IMR-90 (cell line): Measurements from ENCODE around the gene PCDHA12. TPM values are rescaled to one million over a fixed set of nuclear protein-coding genes. Genes with fewer than 3 reads are reported as not detected.

ENCODE experiments used
- ATAC-seq: fragments of 200-7000 bp; cut with Tn5 transposase; 2 replicates; pipeline ENCODE4 v1.9.1; 2020; ENCODE audit warnings: low read depth, mild to moderate bottlenecking, moderate library complexity
- BruUV-seq: library from RNA; stranded (reverse); fragments of 400-500 nt; replicated peaks from 2 replicates; lab custom pipeline; 2021; lab: Mats Ljungman, UMichigan
- CTCF ChIA-PET: fragments of 300-600 bp; formaldehyde crosslinking; extraction: SDS; loops from one replicate; lab custom pipeline; 2021; ENCODE audit warnings: antibody characterized with exemption; lab: Yijun Ruan, JAX
- POLR2A ChIA-PET: fragments of 300-600 bp; sonication (Branson Sonifier 250); formaldehyde crosslinking; loops from one replicate; lab custom pipeline; 2022; ENCODE audit warnings: antibody characterized with exemption; ENCODE audit not compliant: unreplicated experiment; lab: Charles Lee
- DNase-seq: peaks from one replicate; pipeline ENCODE4 v3.0.0; 2013
- H2AFZ ChIP-seq: replicated peaks from 2 replicates; pipeline ENCODE3; 2013; ENCODE audit warnings: low read length, mild to moderate bottlenecking; ENCODE audit not compliant: poor library complexity
- H2AK5ac ChIP-seq: 2 replicates; pipeline ENCODE4 v1.6.1; 2013; ENCODE audit warnings: low read depth, low read length, inconsistent platforms
- H2AK9ac ChIP-seq: replicated peaks from 2 replicates; pipeline ENCODE3; 2013; ENCODE audit warnings: mild to moderate bottlenecking, low read depth, low read length, moderate library complexity; ENCODE audit not compliant: poor library complexity
- H2BK120ac ChIP-seq: 2 replicates; pipeline ENCODE4 v1.6.1; 2013; ENCODE audit warnings: low read depth, low read length, inconsistent platforms
- H2BK15ac ChIP-seq: 3 replicates; pipeline ENCODE4 v1.6.1; 2013; ENCODE audit warnings: low read depth, low read length, inconsistent platforms
- H2BK20ac ChIP-seq: 2 replicates; pipeline ENCODE4 v1.6.1; 2013; ENCODE audit warnings: low read depth, mild to moderate bottlenecking, inconsistent platforms, low read length, moderate library complexity
- H2BK5ac ChIP-seq: 2 replicates; pipeline ENCODE4 v1.6.1; 2013; ENCODE audit warnings: mild to moderate bottlenecking, low read depth, low read length, inconsistent platforms; ENCODE audit not compliant: poor library complexity, severe bottlenecking
- H3K14ac ChIP-seq: replicated peaks from 2 replicates; pipeline ENCODE4 v1.6.1; 2013; ENCODE audit warnings: low read depth, low read length, inconsistent platforms
- H3K18ac ChIP-seq: 2 replicates; pipeline ENCODE4 v1.6.1; 2013; ENCODE audit warnings: low read depth, low read length, control low read depth
- H3K23ac ChIP-seq: 2 replicates; pipeline ENCODE4 v1.6.1; 2013; ENCODE audit warnings: low read depth, low read length, inconsistent platforms
- H3K27ac ChIP-seq: 2 replicates; pipeline ENCODE4 v1.5.1; 2013; ENCODE audit warnings: mild to moderate bottlenecking, control low read depth, low read length; ENCODE audit not compliant: insufficient read depth
- H3K27me3 ChIP-seq: 2 replicates; pipeline ENCODE4 v1.6.1; 2013; ENCODE audit warnings: low read length; ENCODE audit not compliant: control insufficient read depth, insufficient read depth
- H3K36me3 ChIP-seq: 2 replicates; pipeline ENCODE4 v1.6.1; 2013; ENCODE audit warnings: low read length, mixed read lengths; ENCODE audit not compliant: control insufficient read depth, insufficient read depth
- H3K4ac ChIP-seq: 2 replicates; pipeline ENCODE4 v1.6.1; 2013; ENCODE audit warnings: low read depth, low read length, inconsistent platforms
- H3K4me1 ChIP-seq: 2 replicates; pipeline ENCODE4 v1.6.1; 2013; ENCODE audit warnings: low read length, mixed read lengths; ENCODE audit not compliant: control insufficient read depth, insufficient read depth
- H3K4me2 ChIP-seq: 2 replicates; pipeline ENCODE4 v1.6.1; 2013; ENCODE audit warnings: low read depth, mild to moderate bottlenecking, control low read depth, low read length, moderate library complexity
- H3K4me3 ChIP-seq: 2 replicates; pipeline ENCODE4 v1.5.1; 2013; ENCODE audit warnings: low read depth, mild to moderate bottlenecking, control low read depth, low read length, moderate library complexity; ENCODE audit not compliant: insufficient read depth
- H3K56ac ChIP-seq: 2 replicates; pipeline ENCODE4 v1.6.1; 2013; ENCODE audit warnings: low read length, inconsistent platforms; ENCODE audit not compliant: insufficient read depth; ENCODE audit errors: extremely low read depth
- H3K79me1 ChIP-seq, 2 experiments: 2 replicates each; pipeline ENCODE4 v1.6.1; 2013; ENCODE audit warnings: low read length in 2 of 2, inconsistent platforms in 1 of 2, low read depth in 1 of 2
- H3K9ac ChIP-seq: 2 replicates; pipeline ENCODE4 v1.6.1; 2013; ENCODE audit warnings: low read depth, low read length, control low read depth
- H3K9me1 ChIP-seq: 2 replicates; pipeline ENCODE4 v1.6.1; 2013; ENCODE audit warnings: low read length, inconsistent platforms; ENCODE audit not compliant: insufficient read depth
- H3K9me3 ChIP-seq: 2 replicates; pipeline ENCODE4 v1.6.1; 2013; ENCODE audit warnings: low read length; ENCODE audit not compliant: control insufficient read depth, insufficient read depth
- H4K20me1 ChIP-seq: 2 replicates; pipeline ENCODE4 v1.6.1; 2013; ENCODE audit warnings: low read length, inconsistent platforms; ENCODE audit not compliant: insufficient read depth
- H4K5ac ChIP-seq: 2 replicates; pipeline ENCODE4 v1.6.1; 2013; ENCODE audit warnings: mild to moderate bottlenecking, low read depth, low read length, control low read depth
- H4K8ac ChIP-seq, 2 experiments: 2 replicates each; pipeline ENCODE4 v1.6.1; 2013; ENCODE audit warnings: low read depth in 2 of 2, low read length in 2 of 2, control low read depth in 1 of 2, inconsistent platforms in 1 of 2
- H4K91ac ChIP-seq: 2 replicates; pipeline ENCODE4 v1.6.1; 2013; ENCODE audit warnings: low read depth, low read length, inconsistent platforms; ENCODE audit not compliant: insufficient read depth
- BHLHE40 ChIP-seq: fragments of 150-350 bp; IDR thresholded peaks from 2 replicates; pipeline ENCODE4 v1.6.1; 2016; ENCODE audit warnings: mild to moderate bottlenecking, low read depth, low read length
- FOS ChIP-seq: fragments of 150-350 bp; IDR thresholded peaks from 2 replicates; pipeline ENCODE4 v1.6.1; 2016; ENCODE audit warnings: low read depth, low read length
- MAFK ChIP-seq: IDR thresholded peaks from 2 replicates; pipeline ENCODE4 v1.6.1; 2012; ENCODE audit warnings: low read depth, low read length, improper control_type of control experiment
- MAZ ChIP-seq: IDR thresholded peaks from 2 replicates; pipeline ENCODE4 v1.6.1; 2012; ENCODE audit warnings: low read depth, mild to moderate bottlenecking, low read length, improper control_type of control experiment, moderate library complexity, borderline replicate concordance
- MXI1 ChIP-seq: IDR thresholded peaks from 2 replicates; pipeline ENCODE4 v1.6.1; 2012; ENCODE audit warnings: low read depth, mild to moderate bottlenecking, low read length, moderate library complexity, borderline replicate concordance
- NFE2L2 ChIP-seq: fragments of 150-350 bp; IDR thresholded peaks from 2 replicates; pipeline ENCODE4 v1.6.1; 2016; ENCODE audit warnings: low read depth, mild to moderate bottlenecking, low read length
- RAD21 ChIP-seq: IDR thresholded peaks from 2 replicates; pipeline ENCODE4 v1.6.1; 2012; ENCODE audit warnings: low read length, improper control_type of control experiment
- RCOR1 ChIP-seq: IDR thresholded peaks from 2 replicates; pipeline ENCODE4 v1.6.1; 2012; ENCODE audit warnings: mild to moderate bottlenecking, low read length, improper control_type of control experiment; ENCODE audit not compliant: insufficient replicate concordance
- RFX5 ChIP-seq: IDR thresholded peaks from 2 replicates; pipeline ENCODE4 v1.8.0; 2012; ENCODE audit warnings: low read depth, mild to moderate bottlenecking, low read length, moderate library complexity
- SMC3 ChIP-seq: fragments of 150-350 bp; IDR thresholded peaks from 2 replicates; pipeline ENCODE4 v1.6.1; 2016; ENCODE audit warnings: low read depth, mild to moderate bottlenecking, antibody characterized with exemption, low read length, moderate library complexity
- WGBS, 2 experiments: methylation state at CpG; one replicate each; pipeline versions ENCODE4 v1.1.5 to v1.1.7; 2013; ENCODE audit warnings: missing lambda C conversion rate in 2 of 2; ENCODE audit not compliant: insufficient read length in 1 of 2; ENCODE audit errors: extremely low coverage in 2 of 2; 5-methylcytosine and 5-hydroxymethylcytosine counted together
- dilution Hi-C: fragments of 300-500 bp; cut with HindIII; formaldehyde crosslinking; loops from one replicate; pipeline ENCODE4 v1.14.3; 2018; ENCODE audit warnings: low sequenced_read_pairs; ENCODE audit not compliant: unreplicated experiment
- in situ Hi-C: fragments of 300-500 bp; cut with MboI; formaldehyde crosslinking; loops from 3 replicates; pipeline ENCODE4 v1.14.3; 2019; ENCODE audit warnings: low sequenced_read_pairs, inconsistent platforms, mixed read lengths
- intact Hi-C: fragments of 100-400 bp; cut with micrococcal nuclease; formaldehyde crosslinking; loops from 2 replicates; pipeline ENCODE4 v1.10.0; 2022
- polyA plus RNA-seq, 3 experiments: library from polyadenylated mRNA; depleted of rRNA; stranded (reverse); fragments of >200 nt; gene quantifications; 2 replicates each; pipeline ENCODE4 v1.2.3, GENCODE V29; 2012; ENCODE audit warnings: low replicate concordance in 1 of 3
- total RNA-seq: library from RNA; depleted of rRNA; stranded (reverse); fragments of >200 nt; gene quantifications from 2 replicates; pipeline ENCODE4 v1.2.3, GENCODE V29; 2012
- TF ChIP-seq, protein P1 (sequence below): conservative IDR thresholded peaks from 2 replicates; pipeline ENCODE4 v1.5.1; 2012; ENCODE audit warnings: mild to moderate bottlenecking, low read depth, low read length, improper control_type of control experiment
- TF ChIP-seq, protein P2 (sequence below): fragments of 150-350 bp; IDR thresholded peaks from 2 replicates; pipeline ENCODE4 v1.6.1; 2016; ENCODE audit warnings: low read depth, mild to moderate bottlenecking, low read length, moderate library complexity, borderline replicate concordance
- TF ChIP-seq, protein P3 (sequence below): fragments of 150-350 bp; IDR thresholded peaks from 2 replicates; pipeline ENCODE4 v1.6.1; 2017; ENCODE audit warnings: mild to moderate bottlenecking, antibody characterized with exemption, low read length, low read depth

Gene PCDHA12
- total and polyA plus RNA-seq, 2 of the 4 experiments (the other 2 are of a cell fraction), result not detected

DNA sequence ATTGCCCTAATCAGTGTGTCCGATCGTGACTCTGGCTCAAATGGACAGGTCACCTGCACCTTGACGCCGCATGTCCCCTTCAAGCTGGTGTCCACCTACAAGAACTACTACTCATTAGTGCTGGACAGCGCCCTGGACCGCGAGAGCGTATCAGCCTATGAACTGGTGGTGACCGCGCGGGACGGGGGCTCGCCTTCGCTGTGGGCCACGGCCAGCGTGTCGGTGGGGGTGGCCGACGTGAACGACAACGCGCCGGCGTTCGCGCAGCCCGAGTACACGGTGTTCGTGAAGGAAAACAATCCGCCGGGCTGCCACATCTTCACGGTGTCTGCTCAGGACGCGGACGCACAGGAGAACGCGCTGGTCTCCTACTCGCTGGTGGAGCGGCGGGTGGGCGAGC is 8.3 kb downstream of the PCDHA12 start:
- no TSS peak for BruUV-seq
- H2BK20ac ChIP-seq, result no peak overlapping the region
- no peak overlapping the region for H2AK9ac ChIP-seq
- H3K27me3 ChIP-seq, result no peaks in the 10 kb centered on the region
- H4K20me1 ChIP-seq, result no peaks in the 10 kb centered on the region
- no peak overlapping the region for H2BK120ac ChIP-seq
- intact Hi-C loops, result no loop called here
- no peak overlapping the region for H3K4me3 ChIP-seq
- no peak overlapping the region for H4K8ac ChIP-seq
- H3K9ac ChIP-seq, result no peak overlapping the region
- WGBS, 2 experiments, result 51% methylated on average over 20 of the region's 41 CpGs; no CpG with 5 or more reads in 1 of the 2 experiments
- dilution Hi-C loops, result no loop called here
- ChIA-PET CTCF (no interaction called here), POLR2A (no interaction called here)
- H3K79me1 ChIP-seq, result no peaks in the 10 kb centered on the region
- no peak overlapping the region for H3K4ac ChIP-seq
- no peak overlapping the region for H2AK5ac ChIP-seq
- TF ChIP-seq MAFK (no peak), BHLHE40 (no peak), RAD21 (no peak), MXI1 (no peak), RFX5 (no peak), RCOR1 (no peak), NFE2L2 (no peak), SMC3 (no peak), FOS (no peak), MAZ (no peak)
- TF ChIP-seq, protein P1, sequence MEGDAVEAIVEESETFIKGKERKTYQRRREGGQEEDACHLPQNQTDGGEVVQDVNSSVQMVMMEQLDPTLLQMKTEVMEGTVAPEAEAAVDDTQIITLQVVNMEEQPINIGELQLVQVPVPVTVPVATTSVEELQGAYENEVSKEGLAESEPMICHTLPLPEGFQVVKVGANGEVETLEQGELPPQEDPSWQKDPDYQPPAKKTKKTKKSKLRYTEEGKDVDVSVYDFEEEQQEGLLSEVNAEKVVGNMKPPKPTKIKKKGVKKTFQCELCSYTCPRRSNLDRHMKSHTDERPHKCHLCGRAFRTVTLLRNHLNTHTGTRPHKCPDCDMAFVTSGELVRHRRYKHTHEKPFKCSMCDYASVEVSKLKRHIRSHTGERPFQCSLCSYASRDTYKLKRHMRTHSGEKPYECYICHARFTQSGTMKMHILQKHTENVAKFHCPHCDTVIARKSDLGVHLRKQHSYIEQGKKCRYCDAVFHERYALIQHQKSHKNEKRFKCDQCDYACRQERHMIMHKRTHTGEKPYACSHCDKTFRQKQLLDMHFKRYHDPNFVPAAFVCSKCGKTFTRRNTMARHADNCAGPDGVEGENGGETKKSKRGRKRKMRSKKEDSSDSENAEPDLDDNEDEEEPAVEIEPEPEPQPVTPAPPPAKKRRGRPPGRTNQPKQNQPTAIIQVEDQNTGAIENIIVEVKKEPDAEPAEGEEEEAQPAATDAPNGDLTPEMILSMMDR, result no peak
- TF ChIP-seq, protein P2, sequence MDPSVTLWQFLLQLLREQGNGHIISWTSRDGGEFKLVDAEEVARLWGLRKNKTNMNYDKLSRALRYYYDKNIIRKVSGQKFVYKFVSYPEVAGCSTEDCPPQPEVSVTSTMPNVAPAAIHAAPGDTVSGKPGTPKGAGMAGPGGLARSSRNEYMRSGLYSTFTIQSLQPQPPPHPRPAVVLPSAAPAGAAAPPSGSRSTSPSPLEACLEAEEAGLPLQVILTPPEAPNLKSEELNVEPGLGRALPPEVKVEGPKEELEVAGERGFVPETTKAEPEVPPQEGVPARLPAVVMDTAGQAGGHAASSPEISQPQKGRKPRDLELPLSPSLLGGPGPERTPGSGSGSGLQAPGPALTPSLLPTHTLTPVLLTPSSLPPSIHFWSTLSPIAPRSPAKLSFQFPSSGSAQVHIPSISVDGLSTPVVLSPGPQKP, result no peak
- TF ChIP-seq, protein P3, sequence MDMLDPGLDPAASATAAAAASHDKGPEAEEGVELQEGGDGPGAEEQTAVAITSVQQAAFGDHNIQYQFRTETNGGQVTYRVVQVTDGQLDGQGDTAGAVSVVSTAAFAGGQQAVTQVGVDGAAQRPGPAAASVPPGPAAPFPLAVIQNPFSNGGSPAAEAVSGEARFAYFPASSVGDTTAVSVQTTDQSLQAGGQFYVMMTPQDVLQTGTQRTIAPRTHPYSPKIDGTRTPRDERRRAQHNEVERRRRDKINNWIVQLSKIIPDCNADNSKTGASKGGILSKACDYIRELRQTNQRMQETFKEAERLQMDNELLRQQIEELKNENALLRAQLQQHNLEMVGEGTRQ, result no peak
- H3K36me3 ChIP-seq, result no peaks in the 10 kb centered on the region
- no peak overlapping the region for H3K23ac ChIP-seq
- no peaks in the 10 kb centered on the region for H3K9me1 ChIP-seq
- H2BK15ac ChIP-seq, result no peak overlapping the region
- no peak overlapping the region for H3K56ac ChIP-seq
- no peak overlapping the region for H2BK5ac ChIP-seq
- H3K14ac ChIP-seq, result no peak overlapping the region
- H2AFZ ChIP-seq, result no peak overlapping the region
- DNase-seq (no peak), ATAC-seq (no peak)
- H3K27ac ChIP-seq, result no peak overlapping the region
- no peaks in the 10 kb centered on the region for H3K4me1 ChIP-seq
- H3K9me3 ChIP-seq, result peaks cover 23% of the 10 kb centered on the region
- H3K18ac ChIP-seq, result no peak overlapping the region
- H3K4me2 ChIP-seq, result no peak overlapping the region
- H4K91ac ChIP-seq, result no peak overlapping the region
- in situ Hi-C loops, result no loop called here
- no peak overlapping the region for H4K5ac ChIP-seq
